Measurements from ENCODE around the gene SMOC1. TPM values are rescaled to one million over a fixed set of nuclear protein-coding genes. Genes with fewer than 3 reads are reported as not detected.

Gene SMOC1
- total RNA-seq, 1 donor from 2014 or later: 0.49 TPM

- no peak for TF ChIP-seq CTCF (IDR thresholded peaks at IDR 0.05; ENCODE audit: partially characterized antibody, unreplicated experiment)
- no peak overlapping the region for H3K4me3 Mint-ChIP-seq (ENCODE audit: unreplicated experiment)
- no peaks in the 10 kb centered on the region for H3K36me3 Mint-ChIP-seq (ENCODE audit: unreplicated experiment)
- H3K9me3 Mint-ChIP-seq (ENCODE audit: unreplicated experiment): peaks cover 1% of the 10 kb centered on the region
- no peak overlapping the region for H3K27ac Mint-ChIP-seq (ENCODE audit: unreplicated experiment)
- no peak for DNase-seq
- peaks cover 2% of the 10 kb centered on the region for H3K27me3 Mint-ChIP-seq (ENCODE audit: unreplicated experiment)
- no peaks in the 10 kb centered on the region for H3K4me1 Mint-ChIP-seq (ENCODE audit: low read depth, unreplicated experiment)
These were observed 8.8 kb downstream of the SMOC1 start for GRCh38 chr14:69887740-69888657.

DNA sequence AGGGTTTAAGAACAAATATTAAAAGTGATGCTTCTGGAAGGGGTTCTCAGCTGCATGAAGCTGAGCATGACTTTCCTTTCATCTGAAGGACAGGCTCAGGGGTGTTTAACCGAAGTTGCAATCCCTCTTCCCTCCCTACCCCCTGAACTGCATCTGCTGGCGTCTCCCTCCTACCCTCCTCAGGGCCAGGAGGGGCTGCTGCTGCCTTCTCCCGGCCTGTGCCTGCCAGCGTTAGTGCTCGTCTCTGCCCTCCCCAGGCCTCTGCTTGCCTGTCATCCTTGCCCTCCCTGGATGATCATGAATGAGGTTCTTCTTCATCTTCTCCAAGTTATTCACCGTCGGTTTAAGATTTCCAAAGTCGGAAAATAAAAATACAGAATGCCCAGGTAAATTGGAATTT, 12.2 kb downstream of the SMOC1 start:
- DNase-seq: no peak
- no peaks in the 10 kb centered on the region for H3K4me1 Mint-ChIP-seq (ENCODE audit: low read depth, unreplicated experiment)
- H3K9me3 Mint-ChIP-seq (ENCODE audit: unreplicated experiment): peaks cover 3% of the 10 kb centered on the region
- H3K27me3 Mint-ChIP-seq (ENCODE audit: unreplicated experiment): peaks cover 2% of the 10 kb centered on the region
- no peak overlapping the region for H3K4me3 Mint-ChIP-seq (ENCODE audit: unreplicated experiment)
- H3K36me3 Mint-ChIP-seq (ENCODE audit: unreplicated experiment): no peaks in the 10 kb centered on the region
- H3K27ac Mint-ChIP-seq (ENCODE audit: unreplicated experiment): no peak overlapping the region
- no peak for TF ChIP-seq CTCF (IDR thresholded peaks at IDR 0.05; ENCODE audit: partially characterized antibody, unreplicated experiment)

- Mint-ChIP-seq H3K36me3 (ENCODE audit: unreplicated experiment) (no peaks in the 10 kb centered on the region), H3K9me3 (ENCODE audit: unreplicated experiment) (peaks cover 3% of the 10 kb centered on the region)
- no peak for TF ChIP-seq CTCF (IDR thresholded peaks at IDR 0.05; ENCODE audit: partially characterized antibody, unreplicated experiment)
These were observed 15.9 kb downstream of the SMOC1 start for GRCh38 chr14:69895109-69895508.

GRCh38 chr14:69896080-69896479, 16.9 kb downstream of the SMOC1 start:
- peaks cover 3% of the 10 kb centered on the region for H3K9me3 Mint-ChIP-seq (ENCODE audit: unreplicated experiment)
- no peak overlapping the region for H3K27ac Mint-ChIP-seq (ENCODE audit: unreplicated experiment)
- H3K4me1 Mint-ChIP-seq (ENCODE audit: low read depth, unreplicated experiment): no peaks in the 10 kb centered on the region
- H3K36me3 Mint-ChIP-seq (ENCODE audit: unreplicated experiment): no peaks in the 10 kb centered on the region
- H3K4me3 Mint-ChIP-seq (ENCODE audit: unreplicated experiment): no peak overlapping the region
- TF ChIP-seq CTCF (IDR thresholded peaks at IDR 0.05; ENCODE audit: partially characterized antibody, unreplicated experiment): no peak
- DNase-seq: no peak
- no peaks in the 10 kb centered on the region for H3K27me3 Mint-ChIP-seq (ENCODE audit: unreplicated experiment)

More at GRCh38 chr14:69895109-69895508, 15.9 kb downstream of the SMOC1 start:
- H3K4me1 Mint-ChIP-seq (ENCODE audit: low read depth, unreplicated experiment): no peaks in the 10 kb centered on the region
- no peak overlapping the region for H3K4me3 Mint-ChIP-seq (ENCODE audit: unreplicated experiment)
- H3K27ac Mint-ChIP-seq (ENCODE audit: unreplicated experiment): no peak overlapping the region
- H3K27me3 Mint-ChIP-seq (ENCODE audit: unreplicated experiment): no peaks in the 10 kb centered on the region
- no peak for DNase-seq

- no peak for DNase-seq
- Mint-ChIP-seq H3K4me3 (ENCODE audit: unreplicated experiment) (no peak overlapping the region), H3K4me1 (ENCODE audit: low read depth, unreplicated experiment) (no peaks in the 10 kb centered on the region), H3K27me3 (ENCODE audit: unreplicated experiment) (no peaks in the 10 kb centered on the region), H3K27ac (ENCODE audit: unreplicated experiment) (no peak overlapping the region), H3K36me3 (ENCODE audit: unreplicated experiment) (no peaks in the 10 kb centered on the region), H3K9me3 (ENCODE audit: unreplicated experiment) (peaks cover 7% of the 10 kb centered on the region)
- TF ChIP-seq CTCF (IDR thresholded peaks at IDR 0.05; ENCODE audit: partially characterized antibody, unreplicated experiment): no peak
These were observed 17.8 kb downstream of the SMOC1 start for GRCh38 chr14:69896972-69897371.
